HG03095 (cell line): ENCODE data around the gene FES.
"Not testable (repeated sequence)": the region's sequence is repeated elsewhere in the genome, so short reads cannot be mapped to it uniquely, and the experiment has no call there.

ENCODE experiments used
- ATAC-seq: cut with Tn5 transposase; IDR thresholded peaks from one replicate; pipeline ENCODE4 v1.9.1; 2021; ENCODE audit warnings: moderate library complexity; ENCODE audit not compliant: unreplicated experiment

The FES gene

GRCh38 chr15:90928106-90928505 lies 43.8 kb downstream of the FES start:
- ATAC-seq = not testable (repeated sequence)

- no peak for ATAC-seq
Measured at GRCh38 chr15:90929246-90930019, 45.1 kb downstream of the FES start.

DNA sequence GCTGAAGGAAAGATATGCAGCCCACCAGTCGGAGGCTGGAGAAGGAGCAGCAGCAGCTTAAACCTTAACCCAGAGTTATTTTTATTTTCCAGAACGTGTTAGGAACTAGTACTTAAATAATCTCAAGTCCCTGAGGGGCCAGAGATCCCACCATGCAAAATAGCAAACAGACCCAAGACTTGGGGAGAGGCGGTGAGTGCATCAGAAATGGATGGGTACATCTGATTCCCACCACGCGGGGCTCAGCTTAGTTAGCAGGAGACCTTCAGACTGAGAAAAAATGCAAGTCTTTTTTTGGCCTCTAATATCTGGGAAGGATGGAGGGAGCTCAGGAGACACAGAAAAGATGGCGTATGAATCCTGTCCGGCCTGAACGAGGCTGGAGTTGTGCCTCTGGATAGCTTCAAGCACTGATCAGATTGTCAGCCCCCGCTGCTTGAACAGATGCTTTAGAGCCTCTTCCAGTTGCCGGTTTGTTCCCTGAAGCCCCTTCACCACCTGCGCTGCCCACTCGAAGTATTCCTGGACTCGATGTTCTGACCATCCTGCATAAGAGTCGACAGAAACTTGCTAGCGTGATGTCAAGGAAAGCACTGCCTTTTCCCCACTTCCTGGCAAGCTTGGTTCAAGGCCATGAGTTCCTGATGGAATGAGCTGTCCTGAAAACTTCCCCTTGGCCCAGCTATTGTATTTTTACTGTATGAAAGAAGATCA lies 46.7 kb downstream of the FES start:
- no peak for ATAC-seq

DNA sequence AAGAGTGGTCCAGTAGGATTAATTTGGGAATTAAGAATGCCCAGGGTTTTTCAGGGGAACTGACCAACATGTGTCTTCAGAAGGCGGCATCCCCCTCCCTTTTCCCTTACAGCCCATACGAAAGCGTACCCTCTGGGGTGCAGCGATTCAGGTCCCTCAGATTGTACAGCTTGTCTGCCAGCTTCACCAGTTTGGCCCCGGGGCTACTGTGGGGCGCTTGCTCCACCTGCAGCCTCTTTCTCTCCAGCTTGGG lies 47.2 kb downstream of the FES start:
- ATAC-seq = no peak

- peak; percentile 37 for ATAC-seq
Measured at GRCh38 chr15:90931828-90932659, 47.7 kb downstream of the FES start, which contains the start of gene HDDC3. Gene HDDC3, minus strand, starts transcription at chr15:90932549. Its CDS starts 9 bp downstream, at chr15:90932540.

DNA sequence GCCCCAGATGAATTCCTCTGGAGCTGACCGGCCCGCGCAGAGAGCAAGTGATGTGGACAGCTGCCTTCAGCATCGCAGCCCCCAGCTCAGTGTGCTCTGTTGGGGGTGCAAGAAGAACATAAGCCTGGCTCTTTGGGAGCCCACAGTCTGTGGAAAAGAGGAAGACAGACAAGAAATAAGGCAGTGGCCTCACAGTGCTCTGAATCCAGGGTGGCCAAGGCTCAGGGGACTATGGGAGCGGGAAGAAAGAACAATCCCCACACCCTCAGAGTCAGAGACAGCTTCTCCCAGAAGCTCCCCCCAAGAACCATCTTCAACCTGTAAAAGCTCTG lies 48.3 kb downstream of the FES start:
- ATAC-seq = no peak

DNA sequence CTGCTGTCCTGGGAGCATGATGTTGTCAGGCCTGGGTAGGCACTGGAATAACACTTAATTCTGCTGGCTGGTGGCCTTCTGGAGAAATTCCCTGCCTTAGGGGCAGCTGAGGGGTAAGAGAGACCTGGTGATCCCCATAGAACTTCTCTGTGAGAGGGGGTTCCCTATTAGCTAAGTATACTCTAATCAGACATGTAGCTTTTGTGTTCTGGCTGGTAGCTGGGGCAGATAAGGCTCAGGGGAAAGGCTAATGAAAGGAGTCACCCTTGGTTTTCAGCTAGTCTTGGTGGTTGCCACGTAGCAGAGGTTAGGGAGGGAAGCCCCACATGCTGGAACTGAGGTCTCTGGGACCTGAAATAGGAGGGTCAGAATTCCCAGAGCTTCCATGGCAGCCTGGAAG lies 49.0 kb downstream of the FES start:
- ATAC-seq = no peak

- peak; percentile 38 for ATAC-seq
Measured at GRCh38 chr15:90934256-90934948, 50.1 kb downstream of the FES start.

DNA sequence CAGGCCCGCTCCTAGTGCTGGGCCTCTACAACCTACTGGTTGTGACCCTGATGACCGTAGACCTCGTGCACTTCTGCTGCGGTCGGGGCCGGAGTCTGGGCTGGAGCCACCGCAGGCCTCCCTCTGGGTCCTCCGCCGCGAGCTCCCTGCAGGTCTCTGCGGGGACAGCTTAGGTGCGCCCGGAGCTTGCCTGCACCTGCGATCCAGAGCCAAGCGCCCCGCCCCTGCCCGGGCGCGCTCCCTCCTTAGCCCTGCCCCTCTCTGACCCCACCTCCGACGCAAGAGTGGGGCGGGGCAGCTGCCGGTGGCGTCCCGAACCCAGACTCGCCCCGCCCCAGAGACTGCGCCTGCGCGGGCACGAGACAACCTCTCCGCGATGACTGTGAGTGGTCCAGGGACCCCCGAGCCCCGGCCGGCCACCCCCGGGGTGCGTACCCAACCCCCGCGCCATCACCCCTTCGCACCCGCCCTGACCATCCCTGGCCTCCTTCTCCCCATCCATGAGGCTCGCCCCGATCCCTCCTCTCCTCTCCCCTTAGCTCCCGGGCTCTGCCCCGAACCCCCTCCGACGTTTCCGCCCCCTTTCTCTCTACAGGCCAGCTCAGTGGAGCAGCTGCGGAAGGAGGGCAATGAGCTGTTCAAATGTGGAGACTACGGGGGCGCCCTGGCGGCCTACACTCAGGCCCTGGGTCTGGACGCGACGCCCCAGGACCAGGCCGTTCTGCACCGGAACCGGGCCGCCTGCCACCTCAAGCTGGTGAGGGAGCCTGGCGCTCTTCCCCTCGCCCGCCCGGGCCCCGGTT lies 50.8 kb downstream of the FES start, which contains the start of gene UNC45A:
Gene UNC45A (plus strand): TSS at position 337 of the 803 bp plus-strand sequence. CDS start 40 bp downstream, at position 377.
- peak; percentile 59 for ATAC-seq

DNA sequence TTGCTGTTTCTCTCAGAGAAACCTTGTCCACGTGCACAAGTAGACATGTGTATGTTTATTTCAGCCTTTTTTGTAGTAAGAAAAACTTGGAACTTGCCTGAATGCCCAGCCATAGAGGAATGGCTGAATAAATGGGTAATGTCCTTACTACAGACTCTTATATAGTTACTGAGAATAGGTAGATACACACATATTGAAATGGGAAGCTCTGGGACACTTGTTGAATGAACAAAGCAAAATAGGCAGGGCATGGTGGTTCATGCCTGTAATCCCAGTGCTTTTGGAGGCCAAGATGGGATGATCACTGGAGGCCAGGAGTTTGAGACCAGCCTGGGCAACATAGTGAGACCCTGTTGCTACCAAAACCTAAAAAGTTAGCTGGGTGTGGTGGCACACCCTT lies 52.5 kb downstream of the FES start:
- ATAC-seq = no peak

DNA sequence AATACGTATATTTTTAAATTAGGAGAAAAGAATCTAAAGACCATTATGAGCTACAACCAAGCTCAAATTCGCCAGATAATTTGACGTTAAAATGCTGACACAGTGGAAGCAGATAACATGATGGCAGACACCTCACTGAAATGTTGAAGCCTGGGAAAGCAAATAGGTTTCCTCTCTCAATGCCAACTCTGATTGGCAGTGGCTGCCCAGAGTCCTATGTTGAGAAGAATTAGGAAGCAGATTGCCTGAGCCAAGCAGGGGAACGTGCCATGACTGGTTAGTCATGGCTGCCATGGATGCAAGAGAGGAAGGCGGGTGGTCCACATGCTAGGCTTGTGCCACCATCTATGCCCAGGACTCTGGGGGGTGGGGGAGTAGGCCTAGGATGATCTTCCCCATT lies 54.0 kb downstream of the FES start:
- ATAC-seq = no peak

- ATAC-seq = no peak
Measured at GRCh38 chr15:90939756-90940155, 55.5 kb downstream of the FES start.

DNA sequence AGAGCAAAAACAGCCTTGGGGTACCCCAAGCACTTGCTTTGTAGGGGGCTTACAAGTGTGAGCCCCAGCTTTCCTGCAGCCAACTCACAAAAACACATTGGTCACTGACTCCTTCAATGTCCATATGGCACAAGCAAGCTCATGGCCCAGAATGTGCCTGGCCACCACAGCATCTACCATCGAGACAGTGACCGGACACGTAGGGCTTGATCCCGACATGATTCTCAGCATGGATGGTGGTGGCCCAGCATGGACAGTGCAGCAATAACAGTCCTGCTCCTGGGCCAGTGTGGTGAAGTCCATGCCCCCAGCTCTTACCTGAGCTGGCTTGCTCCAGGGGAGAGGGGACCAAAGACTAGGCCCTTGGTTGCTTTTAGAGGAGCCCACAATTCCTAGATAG lies 56.7 kb downstream of the FES start:
- no peak for ATAC-seq

- no peak for ATAC-seq
Measured at GRCh38 chr15:90942354-90943120, 58.2 kb downstream of the FES start.

DNA sequence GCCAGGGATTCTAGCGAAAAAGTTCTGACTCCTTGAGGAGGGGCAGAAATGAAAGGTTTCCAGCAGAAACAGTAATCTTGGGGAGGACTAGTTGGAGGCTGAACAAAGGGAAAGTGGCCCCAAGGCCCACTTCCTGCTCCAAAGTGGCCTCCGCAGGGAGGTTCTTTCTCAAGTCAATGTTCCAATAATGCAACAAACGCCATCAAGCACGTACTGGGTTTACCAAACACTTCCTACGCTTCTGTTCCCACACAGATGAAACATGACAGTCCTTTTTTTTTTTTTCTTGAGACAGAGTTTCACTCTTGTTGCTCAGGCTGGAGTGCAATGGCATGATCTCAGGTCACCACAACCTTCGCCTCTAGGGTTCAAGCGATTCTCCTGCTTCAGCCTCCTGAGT lies 60.8 kb downstream of the FES start:
- ATAC-seq = no peak
